HCT116 (cell line): Measurements from ENCODE around the gene THSD4. TPM values are rescaled to one million over a fixed set of nuclear protein-coding genes. Genes with fewer than 3 reads are reported as not detected.

ENCODE experiments used
- ATAC-seq: fragments of 200-7000 bp; cut with Tn5 transposase; 2 replicates; pipeline ENCODE4 v1.9.1; 2020; ENCODE audit warnings: mild to moderate bottlenecking, moderate library complexity
- BruUV-seq: library from RNA; stranded (reverse); fragments of 400-500 nt; replicated peaks from 2 replicates; lab custom pipeline; 2021; lab: Mats Ljungman, UMichigan
- CTCF ChIA-PET: fragments of 300-600 bp; sonication (Branson Sonifier 250); formaldehyde crosslinking; loops from one replicate; lab custom pipeline; 2021; ENCODE audit warnings: antibody characterized with exemption; lab: Charles Lee
- POLR2A ChIA-PET: fragments of 300-600, 350-600 bp; sonication (Branson Sonifier 250); formaldehyde crosslinking; loops from one replicate; lab custom pipeline; 2021; ENCODE audit warnings: antibody characterized with exemption; lab: Charles Lee
- RAD21 ChIA-PET, 2 experiments: fragments of 300-600 bp; sonication (Branson Sonifier 250); formaldehyde crosslinking; loops; one replicate each; lab custom pipeline; 2023; ENCODE audit warnings: low total read pairs in 2 of 2; ENCODE audit not compliant: uncharacterized antibody in 2 of 2, unreplicated experiment in 2 of 2, low non-redundant PET in 1 of 2; lab: Charles Lee
- DNase-seq: peaks from one replicate; pipeline ENCODE4 v3.0.0-alpha.2; 2010; ENCODE audit warnings: low read depth, low spot score
- H2AFZ ChIP-seq: fragments of 200-600 bp; shearing (Covaris generic), sonication (generic); 2 replicates; pipeline ENCODE4 v1.6.1; 2017; ENCODE audit warnings: low read depth, mixed run types, mixed read lengths, antibody characterized with exemption, low read length; ENCODE audit not compliant: poor library complexity, severe bottlenecking
- H3K27ac ChIP-seq: 2 replicates; pipeline ENCODE4 v1.5.1; 2012; ENCODE audit warnings: low read depth, low read length
- H3K27me3 ChIP-seq: fragments of 200-600 bp; sonication (generic); 2 replicates; pipeline ENCODE4 v1.6.1; 2016; ENCODE audit warnings: mixed run types, low read length, mixed read lengths; ENCODE audit not compliant: insufficient read depth
- H3K36me3 ChIP-seq, 2 experiments: fragments of 200-500 bp in 1 of 2; fragments of 200-600 bp in 1 of 2; sonication (Bioruptor generic) in 1 of 2; sonication (generic) in 1 of 2; 2 replicates each; pipeline versions ENCODE4 v1.5.1 to v1.6.1; 2014 to 2016; ENCODE audit warnings: low read length in 2 of 2, inconsistent platforms in 1 of 2, mixed read lengths in 1 of 2, mixed run types in 1 of 2; ENCODE audit not compliant: insufficient read depth in 2 of 2, control insufficient read depth in 1 of 2
- H3K4me1 ChIP-seq, 2 experiments: fragments of 200-600 bp in 1 of 2; sonication (generic) in 1 of 2; 2 replicates each; pipeline versions ENCODE4 v1.5.1 to v1.6.1; 2012 to 2017; ENCODE audit warnings: low read length in 2 of 2, inconsistent platforms in 1 of 2, mild to moderate bottlenecking in 1 of 2, mixed read lengths in 1 of 2, mixed run types in 1 of 2, moderate library complexity in 1 of 2; ENCODE audit not compliant: insufficient read depth in 2 of 2, control insufficient read depth in 1 of 2
- H3K4me2 ChIP-seq: fragments of 200-600 bp; sonication (generic); 2 replicates; pipeline ENCODE4 v1.6.1; 2017; ENCODE audit warnings: mixed run types, low read length, mixed read lengths
- H3K4me3 ChIP-seq, 2 experiments: fragments of 200-600 bp in 1 of 2; sonication (generic) in 1 of 2; replicated peaks in 1 of 2; 2 replicates each; pipeline ENCODE4 v1.5.1; 2011 to 2016; ENCODE audit warnings: low read length in 2 of 2, control low read depth in 1 of 2, low read depth in 1 of 2, mild to moderate bottlenecking in 1 of 2, mixed read lengths in 1 of 2, mixed run types in 1 of 2
- H3K79me2 ChIP-seq: fragments of 200-600 bp; sonication (generic); 2 replicates; pipeline ENCODE4 v1.6.1; 2017; ENCODE audit warnings: mild to moderate bottlenecking, mixed run types, low read length, moderate library complexity, mixed read lengths; ENCODE audit not compliant: insufficient read depth
- H3K9ac ChIP-seq: fragments of 200-600 bp; sonication (generic); 2 replicates; pipeline ENCODE4 v1.6.1; 2016; ENCODE audit warnings: low read length, mixed read lengths
- H3K9me2 ChIP-seq: fragments of 200-600 bp; sonication (generic), shearing (Covaris generic); 2 replicates; pipeline ENCODE4 v1.6.1; 2017; ENCODE audit warnings: mixed run types, mild to moderate bottlenecking, moderate library complexity; ENCODE audit not compliant: insufficient read depth
- H3K9me3 ChIP-seq, 2 experiments: fragments of 200-500 bp in 1 of 2; fragments of 200-600 bp in 1 of 2; sonication (Bioruptor generic) in 1 of 2; sonication (generic) in 1 of 2; 2 replicates each; pipeline ENCODE4 v1.6.1; 2014 to 2017; ENCODE audit warnings: low read length in 2 of 2, mixed read lengths in 2 of 2, inconsistent platforms in 1 of 2, low read depth in 1 of 2, mild to moderate bottlenecking in 1 of 2, mixed run types in 1 of 2, moderate library complexity in 1 of 2; ENCODE audit not compliant: control insufficient read depth in 1 of 2, insufficient read depth in 1 of 2
- H4K20me1 ChIP-seq: fragments of 200-600 bp; sonication (generic), shearing (Covaris generic); 2 replicates; pipeline ENCODE4 v1.6.1; 2017; ENCODE audit warnings: mixed run types, mild to moderate bottlenecking, moderate library complexity; ENCODE audit not compliant: insufficient read depth
- CEBPB ChIP-seq: IDR thresholded peaks from 2 replicates; pipeline ENCODE4 v1.6.1; 2012; ENCODE audit warnings: low read depth
- EGR1 ChIP-seq: IDR thresholded peaks from 2 replicates; pipeline ENCODE4 v1.6.1; 2012; ENCODE audit warnings: low read depth
- ELF1 ChIP-seq: IDR thresholded peaks from 2 replicates; pipeline ENCODE4 v1.6.1; 2012; ENCODE audit warnings: low read depth, borderline replicate concordance
- EZH2 ChIP-seq: fragments of 200-600 bp; sonication (generic); IDR thresholded peaks from 2 replicates; pipeline ENCODE4 v1.6.1; 2017; ENCODE audit warnings: antibody characterized with exemption, mixed run types
- EZH2phosphoT487 ChIP-seq: fragments of 200-600 bp; IDR thresholded peaks from 2 replicates; pipeline ENCODE4 v1.6.1; 2018; ENCODE audit warnings: antibody characterized with exemption, borderline replicate concordance
- POLR2A ChIP-seq: IDR thresholded peaks from 2 replicates; pipeline ENCODE4 v1.7.0; 2011; ENCODE audit warnings: borderline replicate concordance; ENCODE audit not compliant: insufficient read depth, insufficient read length; ENCODE audit errors: extremely low read depth
- POLR2AphosphoS5 ChIP-seq: IDR thresholded peaks from 2 replicates; pipeline ENCODE4 v1.6.1; 2011; ENCODE audit warnings: mild to moderate bottlenecking, low read depth, low read length, moderate library complexity
- RAD21 ChIP-seq: IDR thresholded peaks from 2 replicates; pipeline ENCODE4 v1.6.1; 2012; ENCODE audit warnings: low read depth, mild to moderate bottlenecking
- SIN3A ChIP-seq: IDR thresholded peaks from 2 replicates; pipeline ENCODE4 v1.6.1; 2012; ENCODE audit warnings: low read depth
- SP1 ChIP-seq: IDR thresholded peaks from 2 replicates; pipeline ENCODE4 v1.6.1; 2012; ENCODE audit warnings: low read depth
- TCF7L2 ChIP-seq: IDR thresholded peaks from 2 replicates; pipeline ENCODE4 v1.7.0; 2011; ENCODE audit warnings: borderline replicate concordance, inconsistent platforms; ENCODE audit not compliant: insufficient read depth, insufficient read length; ENCODE audit errors: extremely low read depth
- YY1 ChIP-seq: IDR thresholded peaks from 2 replicates; pipeline ENCODE4 v1.6.1; 2011; ENCODE audit warnings: low read length, low read depth, moderate library complexity, mild to moderate bottlenecking; ENCODE audit not compliant: insufficient replicate concordance; ENCODE audit errors: extremely low read depth
- ZFX ChIP-seq: fragments of 450-650 bp; IDR thresholded peaks from 2 replicates; pipeline ENCODE4 v1.6.1; 2017
- ZNF274 ChIP-seq: fragments of 200-500 bp; sonication (Bioruptor generic); IDR thresholded peaks from 2 replicates; pipeline ENCODE4 v1.6.1; 2014; ENCODE audit warnings: mild to moderate bottlenecking, low read depth, low read length, inconsistent platforms
- intact Hi-C: fragments of 100-400 bp; cut with micrococcal nuclease; formaldehyde crosslinking; loops from 2 replicates; pipeline ENCODE4 v1.10.0; 2022
- total RNA-seq: library from RNA; stranded (reverse); gene quantifications from one replicate; pipeline ENCODE4 v1.2.1, GENCODE V29; 2021; ENCODE audit not compliant: unreplicated experiment
- TF ChIP-seq, protein P1 (sequence below): IDR thresholded peaks from 2 replicates; pipeline ENCODE4 v1.6.1; 2012
- TF ChIP-seq, protein P2 (sequence below): IDR thresholded peaks from 2 replicates; pipeline ENCODE4 v1.6.1; 2012; ENCODE audit warnings: low read depth
- TF ChIP-seq, protein P3 (sequence below), 3 experiments: fragments of 200-600 bp in 1 of 3; sonication (generic) in 1 of 3; IDR thresholded peaks in 2 of 3; conservative IDR thresholded peaks in 1 of 3; 2 replicates each; pipeline ENCODE4 v1.5.1; 2012 to 2017; ENCODE audit warnings: low read depth in 2 of 3, low read length in 2 of 3, antibody characterized with exemption in 1 of 3, borderline replicate concordance in 1 of 3, control low read depth in 1 of 3, mild to moderate bottlenecking in 1 of 3, mixed read lengths in 1 of 3, mixed run types in 1 of 3, moderate library complexity in 1 of 3; ENCODE audit not compliant: insufficient read depth in 1 of 3
- TF ChIP-seq, protein P4 (sequence below): IDR thresholded peaks from 2 replicates; pipeline ENCODE4 v1.6.1; 2012
- TF ChIP-seq, protein P5 (sequence below): IDR thresholded peaks from 2 replicates; pipeline ENCODE4 v1.6.1; 2011; ENCODE audit warnings: mild to moderate bottlenecking, low read length, moderate library complexity; ENCODE audit not compliant: insufficient replicate concordance; ENCODE audit errors: extremely low read depth

Gene THSD4
- total RNA-seq, 1 experiment from 2014 or later: 30.5 TPM

DNA sequence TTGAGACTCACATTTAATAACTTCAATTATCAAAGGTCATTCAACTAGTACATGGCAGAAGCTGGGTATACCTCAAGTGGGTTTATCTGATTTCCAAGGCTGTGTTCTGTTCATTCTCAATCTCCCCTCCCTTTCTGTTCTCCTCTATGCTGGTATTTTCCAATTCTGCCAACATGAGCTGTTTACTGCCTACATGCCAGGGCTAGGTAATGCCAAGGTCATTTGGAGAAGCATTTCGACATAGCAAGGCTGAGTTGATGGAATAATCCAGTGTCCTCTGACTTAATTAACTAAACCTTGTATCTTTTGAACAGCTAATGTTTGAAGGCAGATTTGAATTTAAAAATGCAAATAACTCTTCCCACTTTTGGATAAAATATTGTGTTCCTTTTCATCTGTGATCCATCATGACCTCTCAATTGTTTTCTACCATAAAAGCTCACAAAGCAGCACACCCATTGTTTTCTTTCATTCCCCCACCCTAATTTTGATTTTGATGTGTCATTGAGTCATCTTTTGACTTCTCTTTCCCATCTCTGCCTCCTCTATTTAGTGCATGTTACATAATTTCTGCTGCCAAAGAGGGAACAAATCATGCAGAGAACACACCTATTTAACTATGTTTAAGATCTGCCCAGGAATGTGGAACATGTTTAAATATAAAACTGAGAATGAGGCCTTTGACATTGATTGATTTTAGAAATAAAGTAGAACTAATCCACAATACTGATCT lies 386.2 kb downstream of the THSD4 start:
- no TSS peak for BruUV-seq
- CTCF ChIA-PET: no interaction called here
- no peak for DNase-seq
- no peak overlapping the region for H2AFZ ChIP-seq
- no peak overlapping the region for H3K9ac ChIP-seq
- no peak overlapping the region for H3K4me3 ChIP-seq
- H3K9me2 ChIP-seq: no peaks in the 10 kb centered on the region
- peaks cover 0 to 4% of the 10 kb centered on the region in 2 experiments; a peak in 1 of 4 replicates for H3K9me3 ChIP-seq
- TF ChIP-seq ZFX: no peak
- no peak for TF ChIP-seq EZH2phosphoT487
- TF ChIP-seq ZNF274: no peak
- no peak for TF ChIP-seq POLR2A
- no peak for TF ChIP-seq SP1
- no peak for TF ChIP-seq EGR1
- no peak for TF ChIP-seq POLR2AphosphoS5
- TF ChIP-seq EZH2: no peak
- TF ChIP-seq YY1: no peak
- TF ChIP-seq SIN3A: no peak
- TF ChIP-seq, protein P1, sequence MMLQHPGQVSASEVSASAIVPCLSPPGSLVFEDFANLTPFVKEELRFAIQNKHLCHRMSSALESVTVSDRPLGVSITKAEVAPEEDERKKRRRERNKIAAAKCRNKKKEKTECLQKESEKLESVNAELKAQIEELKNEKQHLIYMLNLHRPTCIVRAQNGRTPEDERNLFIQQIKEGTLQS: no peak
- TF ChIP-seq, protein P2, sequence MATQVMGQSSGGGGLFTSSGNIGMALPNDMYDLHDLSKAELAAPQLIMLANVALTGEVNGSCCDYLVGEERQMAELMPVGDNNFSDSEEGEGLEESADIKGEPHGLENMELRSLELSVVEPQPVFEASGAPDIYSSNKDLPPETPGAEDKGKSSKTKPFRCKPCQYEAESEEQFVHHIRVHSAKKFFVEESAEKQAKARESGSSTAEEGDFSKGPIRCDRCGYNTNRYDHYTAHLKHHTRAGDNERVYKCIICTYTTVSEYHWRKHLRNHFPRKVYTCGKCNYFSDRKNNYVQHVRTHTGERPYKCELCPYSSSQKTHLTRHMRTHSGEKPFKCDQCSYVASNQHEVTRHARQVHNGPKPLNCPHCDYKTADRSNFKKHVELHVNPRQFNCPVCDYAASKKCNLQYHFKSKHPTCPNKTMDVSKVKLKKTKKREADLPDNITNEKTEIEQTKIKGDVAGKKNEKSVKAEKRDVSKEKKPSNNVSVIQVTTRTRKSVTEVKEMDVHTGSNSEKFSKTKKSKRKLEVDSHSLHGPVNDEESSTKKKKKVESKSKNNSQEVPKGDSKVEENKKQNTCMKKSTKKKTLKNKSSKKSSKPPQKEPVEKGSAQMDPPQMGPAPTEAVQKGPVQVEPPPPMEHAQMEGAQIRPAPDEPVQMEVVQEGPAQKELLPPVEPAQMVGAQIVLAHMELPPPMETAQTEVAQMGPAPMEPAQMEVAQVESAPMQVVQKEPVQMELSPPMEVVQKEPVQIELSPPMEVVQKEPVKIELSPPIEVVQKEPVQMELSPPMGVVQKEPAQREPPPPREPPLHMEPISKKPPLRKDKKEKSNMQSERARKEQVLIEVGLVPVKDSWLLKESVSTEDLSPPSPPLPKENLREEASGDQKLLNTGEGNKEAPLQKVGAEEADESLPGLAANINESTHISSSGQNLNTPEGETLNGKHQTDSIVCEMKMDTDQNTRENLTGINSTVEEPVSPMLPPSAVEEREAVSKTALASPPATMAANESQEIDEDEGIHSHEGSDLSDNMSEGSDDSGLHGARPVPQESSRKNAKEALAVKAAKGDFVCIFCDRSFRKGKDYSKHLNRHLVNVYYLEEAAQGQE: no peak
- TF ChIP-seq RAD21: no peak
- TF ChIP-seq, protein P3, sequence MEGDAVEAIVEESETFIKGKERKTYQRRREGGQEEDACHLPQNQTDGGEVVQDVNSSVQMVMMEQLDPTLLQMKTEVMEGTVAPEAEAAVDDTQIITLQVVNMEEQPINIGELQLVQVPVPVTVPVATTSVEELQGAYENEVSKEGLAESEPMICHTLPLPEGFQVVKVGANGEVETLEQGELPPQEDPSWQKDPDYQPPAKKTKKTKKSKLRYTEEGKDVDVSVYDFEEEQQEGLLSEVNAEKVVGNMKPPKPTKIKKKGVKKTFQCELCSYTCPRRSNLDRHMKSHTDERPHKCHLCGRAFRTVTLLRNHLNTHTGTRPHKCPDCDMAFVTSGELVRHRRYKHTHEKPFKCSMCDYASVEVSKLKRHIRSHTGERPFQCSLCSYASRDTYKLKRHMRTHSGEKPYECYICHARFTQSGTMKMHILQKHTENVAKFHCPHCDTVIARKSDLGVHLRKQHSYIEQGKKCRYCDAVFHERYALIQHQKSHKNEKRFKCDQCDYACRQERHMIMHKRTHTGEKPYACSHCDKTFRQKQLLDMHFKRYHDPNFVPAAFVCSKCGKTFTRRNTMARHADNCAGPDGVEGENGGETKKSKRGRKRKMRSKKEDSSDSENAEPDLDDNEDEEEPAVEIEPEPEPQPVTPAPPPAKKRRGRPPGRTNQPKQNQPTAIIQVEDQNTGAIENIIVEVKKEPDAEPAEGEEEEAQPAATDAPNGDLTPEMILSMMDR (IDR thresholded peaks at IDR 0.05 in 2 of 3, conservative IDR thresholded peaks at IDR 0.05 in 1 of 3; ENCODE audit: borderline replicate concordance in 1 of 3, insufficient read depth in 1 of 3, low read depth in 2 of 3, low read length in 2 of 3): no peak
- TF ChIP-seq, protein P4, sequence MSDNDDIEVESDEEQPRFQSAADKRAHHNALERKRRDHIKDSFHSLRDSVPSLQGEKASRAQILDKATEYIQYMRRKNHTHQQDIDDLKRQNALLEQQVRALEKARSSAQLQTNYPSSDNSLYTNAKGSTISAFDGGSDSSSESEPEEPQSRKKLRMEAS: no peak
- no peak for TF ChIP-seq TCF7L2
- no peak for TF ChIP-seq ELF1
- TF ChIP-seq, protein P5, sequence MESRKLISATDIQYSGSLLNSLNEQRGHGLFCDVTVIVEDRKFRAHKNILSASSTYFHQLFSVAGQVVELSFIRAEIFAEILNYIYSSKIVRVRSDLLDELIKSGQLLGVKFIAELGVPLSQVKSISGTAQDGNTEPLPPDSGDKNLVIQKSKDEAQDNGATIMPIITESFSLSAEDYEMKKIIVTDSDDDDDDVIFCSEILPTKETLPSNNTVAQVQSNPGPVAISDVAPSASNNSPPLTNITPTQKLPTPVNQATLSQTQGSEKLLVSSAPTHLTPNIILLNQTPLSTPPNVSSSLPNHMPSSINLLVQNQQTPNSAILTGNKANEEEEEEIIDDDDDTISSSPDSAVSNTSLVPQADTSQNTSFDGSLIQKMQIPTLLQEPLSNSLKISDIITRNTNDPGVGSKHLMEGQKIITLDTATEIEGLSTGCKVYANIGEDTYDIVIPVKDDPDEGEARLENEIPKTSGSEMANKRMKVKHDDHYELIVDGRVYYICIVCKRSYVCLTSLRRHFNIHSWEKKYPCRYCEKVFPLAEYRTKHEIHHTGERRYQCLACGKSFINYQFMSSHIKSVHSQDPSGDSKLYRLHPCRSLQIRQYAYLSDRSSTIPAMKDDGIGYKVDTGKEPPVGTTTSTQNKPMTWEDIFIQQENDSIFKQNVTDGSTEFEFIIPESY: no peak
- no peak for TF ChIP-seq CEBPB
- TF ChIP-seq, all 23 proteins: peak for 0
- no peak overlapping the region for H3K27ac ChIP-seq
- H3K4me2 ChIP-seq: no peak overlapping the region
- POLR2A ChIA-PET: no interaction called here
- H4K20me1 ChIP-seq: no peaks in the 10 kb centered on the region
- no peaks in the 10 kb centered on the region for H3K27me3 ChIP-seq
- RAD21 ChIA-PET: no interaction called here
- ATAC-seq: no peak
- peaks cover 0 to 4% of the 10 kb centered on the region in 2 experiments; a peak in 1 of 4 replicates for H3K4me1 ChIP-seq
- intact Hi-C loops: no loop called here
- no peaks in the 10 kb centered on the region for H3K79me2 ChIP-seq
- no peaks in the 10 kb centered on the region for H3K36me3 ChIP-seq
